Loucy (cell line): ENCODE measurements around the gene SEL1L.

ENCODE experiments used
- H2AFZ ChIP-seq: fragments of 200-600 bp; sonication (generic); 2 replicates; pipeline ENCODE4 v1.6.0; 2016; ENCODE audit warnings: antibody characterized with exemption, mild to moderate bottlenecking, low read length, moderate library complexity
- H3F3A ChIP-seq: fragments of 200-600 bp; 2 replicates; pipeline ENCODE4 v1.6.0; 2016; ENCODE audit warnings: antibody characterized with exemption, low read depth, mild to moderate bottlenecking
- H3K27me3 ChIP-seq: fragments of 200-600 bp; sonication (generic); 2 replicates; pipeline ENCODE4 v1.6.1; 2014; ENCODE audit warnings: low read length, mild to moderate bottlenecking; ENCODE audit not compliant: insufficient read depth, poor library complexity, severe bottlenecking
- H3K36me3 ChIP-seq: fragments of 200-600 bp; sonication (generic); 2 replicates; pipeline ENCODE4 v1.6.1; 2016; ENCODE audit warnings: low read length; ENCODE audit not compliant: insufficient read depth
- H3K4me1 ChIP-seq: fragments of 200-600 bp; sonication (generic); 2 replicates; pipeline ENCODE4 v1.5.1; 2014; ENCODE audit warnings: low read length, mild to moderate bottlenecking; ENCODE audit not compliant: insufficient read depth, poor library complexity, severe bottlenecking
- H3K4me2 ChIP-seq: fragments of 200-600 bp; sonication (generic); 2 replicates; pipeline ENCODE4 v1.6.0; 2014; ENCODE audit warnings: antibody characterized with exemption, low read length, low read depth, mild to moderate bottlenecking; ENCODE audit not compliant: poor library complexity, severe bottlenecking
- H3K4me3 ChIP-seq: fragments of 200-600 bp; sonication (generic); 2 replicates; pipeline ENCODE4 v1.5.1; 2014; ENCODE audit warnings: low read length, mild to moderate bottlenecking, mixed read lengths; ENCODE audit not compliant: poor library complexity, severe bottlenecking
- H3K79me2 ChIP-seq: fragments of 200-600 bp; sonication (generic); 2 replicates; pipeline ENCODE4 v1.6.1; 2014; ENCODE audit warnings: low read length; ENCODE audit not compliant: insufficient read depth
- H3K9ac ChIP-seq: fragments of 200-600 bp; sonication (generic); 2 replicates; pipeline ENCODE4 v1.6.0; 2014; ENCODE audit warnings: mild to moderate bottlenecking, low read depth, low read length, moderate library complexity; ENCODE audit not compliant: poor library complexity, severe bottlenecking
- H3K9me2 ChIP-seq: fragments of 200-600 bp; sonication (generic); replicated peaks from 2 replicates; pipeline ENCODE4 v1.6.1; 2016; ENCODE audit warnings: low read depth, low read length, mixed read lengths
- H3K9me3 ChIP-seq: fragments of 200-600 bp; sonication (generic); 2 replicates; pipeline ENCODE4 v1.6.1; 2014; ENCODE audit warnings: mild to moderate bottlenecking, antibody characterized with exemption, low read length, low read depth; ENCODE audit not compliant: insufficient read depth
- H4K20me1 ChIP-seq: fragments of 200-600 bp; sonication (generic); 2 replicates; pipeline ENCODE4 v1.6.0; 2014; ENCODE audit warnings: antibody characterized with exemption, low read length, mild to moderate bottlenecking; ENCODE audit not compliant: insufficient read depth, poor library complexity, severe bottlenecking
- EZH2phosphoT487 ChIP-seq: fragments of 200-600 bp; IDR thresholded peaks from 2 replicates; pipeline ENCODE4 v1.6.1; 2018; ENCODE audit warnings: antibody characterized with exemption, mild to moderate bottlenecking, moderate library complexity, borderline replicate concordance
- TF ChIP-seq, protein P1 (sequence below): fragments of 200-600 bp; sonication (generic); conservative IDR thresholded peaks from 2 replicates; pipeline ENCODE4 v1.5.1; 2014; ENCODE audit warnings: mild to moderate bottlenecking, antibody characterized with exemption, low read length

SEL1L gene

DNA sequence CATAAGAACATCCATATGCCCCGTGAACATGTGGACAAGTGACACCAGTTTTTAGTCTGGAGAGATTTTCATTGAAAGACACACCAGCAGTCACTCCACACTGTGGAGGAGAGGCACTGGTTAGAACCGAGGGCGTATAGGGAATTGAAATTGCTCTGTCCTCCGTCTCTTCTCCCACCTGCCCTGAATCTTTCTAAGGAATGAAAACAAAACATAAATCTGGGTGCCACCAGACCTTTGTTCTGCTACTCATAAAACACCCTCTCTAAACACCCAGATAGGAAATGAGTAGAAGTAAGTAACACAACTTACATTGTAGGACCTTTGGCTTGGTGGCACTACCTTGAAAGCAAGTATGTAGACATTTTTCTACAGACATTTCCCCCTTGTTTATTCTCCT is 96.4 kb downstream of the SEL1L start:
- Histone ChIP-seq H3K9ac (no peak overlapping the region), H3K79me2 (no peaks in the 10 kb centered on the region), H2AFZ (no peak overlapping the region), H3K9me2 (no peaks in the 10 kb centered on the region), H3K4me1 (peaks cover 3% of the 10 kb centered on the region), H3K9me3 (no peaks in the 10 kb centered on the region), H3K4me3 (no peak overlapping the region), H3K27me3 (peaks cover 59% of the 10 kb centered on the region), H3F3A (no peaks in the 10 kb centered on the region), H4K20me1 (no peaks in the 10 kb centered on the region), H3K36me3 (no peaks in the 10 kb centered on the region), H3K4me2 (no peak overlapping the region)
- TF ChIP-seq EZH2phosphoT487: no peak
- TF ChIP-seq, protein P1, sequence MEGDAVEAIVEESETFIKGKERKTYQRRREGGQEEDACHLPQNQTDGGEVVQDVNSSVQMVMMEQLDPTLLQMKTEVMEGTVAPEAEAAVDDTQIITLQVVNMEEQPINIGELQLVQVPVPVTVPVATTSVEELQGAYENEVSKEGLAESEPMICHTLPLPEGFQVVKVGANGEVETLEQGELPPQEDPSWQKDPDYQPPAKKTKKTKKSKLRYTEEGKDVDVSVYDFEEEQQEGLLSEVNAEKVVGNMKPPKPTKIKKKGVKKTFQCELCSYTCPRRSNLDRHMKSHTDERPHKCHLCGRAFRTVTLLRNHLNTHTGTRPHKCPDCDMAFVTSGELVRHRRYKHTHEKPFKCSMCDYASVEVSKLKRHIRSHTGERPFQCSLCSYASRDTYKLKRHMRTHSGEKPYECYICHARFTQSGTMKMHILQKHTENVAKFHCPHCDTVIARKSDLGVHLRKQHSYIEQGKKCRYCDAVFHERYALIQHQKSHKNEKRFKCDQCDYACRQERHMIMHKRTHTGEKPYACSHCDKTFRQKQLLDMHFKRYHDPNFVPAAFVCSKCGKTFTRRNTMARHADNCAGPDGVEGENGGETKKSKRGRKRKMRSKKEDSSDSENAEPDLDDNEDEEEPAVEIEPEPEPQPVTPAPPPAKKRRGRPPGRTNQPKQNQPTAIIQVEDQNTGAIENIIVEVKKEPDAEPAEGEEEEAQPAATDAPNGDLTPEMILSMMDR: no peak

DNA sequence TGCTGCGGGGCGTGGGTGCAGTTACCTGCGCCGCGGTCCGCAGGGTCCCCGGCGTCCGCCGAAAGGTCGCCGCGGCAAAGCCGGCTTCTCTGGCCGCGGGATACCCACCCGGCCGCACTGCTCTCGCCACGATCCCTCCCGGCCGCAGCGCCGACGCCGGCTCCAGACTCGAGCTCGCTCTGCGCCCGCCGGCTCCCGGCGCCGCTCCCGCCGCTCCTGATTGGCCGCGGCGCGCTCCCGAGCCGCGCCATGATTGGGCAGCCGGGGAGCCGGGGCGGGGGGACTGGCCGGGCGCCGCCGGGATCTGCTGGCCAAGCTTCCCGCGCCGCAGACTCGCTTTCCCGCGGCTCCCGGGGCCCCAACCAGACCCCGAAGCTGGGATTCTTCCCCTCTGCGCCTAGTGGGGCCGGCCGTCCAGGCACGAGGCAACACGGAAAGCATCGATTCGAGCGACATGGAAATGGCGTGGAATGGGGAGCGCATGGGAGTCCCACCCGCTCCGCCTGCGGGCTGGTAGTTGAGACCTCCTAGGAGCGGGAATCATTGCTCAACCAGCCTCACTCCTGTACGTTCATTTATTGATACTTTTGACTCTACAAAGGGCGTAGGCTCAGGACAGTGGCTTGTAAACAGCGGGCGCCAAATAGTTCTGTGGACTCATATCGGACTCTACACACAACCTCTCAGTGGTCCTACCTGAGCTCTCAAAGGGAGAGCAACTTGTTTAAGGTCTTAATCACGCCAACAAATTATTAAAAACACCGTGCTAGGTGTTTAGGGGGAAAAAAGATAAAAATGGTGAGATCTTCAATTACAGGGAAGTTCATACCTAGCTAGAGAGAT is 97.1 kb downstream of the SEL1L start:
- H2AFZ ChIP-seq: 0 out of 2 replicates have a peak overlapping the region, but pooled peaks have one; percentile 17
- TF ChIP-seq, protein P1: no peak
- no peak for TF ChIP-seq EZH2phosphoT487
- H3K79me2 ChIP-seq: no peaks in the 10 kb centered on the region
- peak overlapping the region; percentile 50 for H3K4me3 ChIP-seq
- peak overlapping the region; percentile 30 for H3K4me2 ChIP-seq
- no peak overlapping the region for H3K9ac ChIP-seq
- H3K9me3 ChIP-seq: no peaks in the 10 kb centered on the region
- no peaks in the 10 kb centered on the region for H4K20me1 ChIP-seq
- peaks cover 3% of the 10 kb centered on the region for H3K4me1 ChIP-seq
- H3K36me3 ChIP-seq: no peaks in the 10 kb centered on the region
- H3F3A ChIP-seq: no peaks in the 10 kb centered on the region
- H3K9me2 ChIP-seq: no peaks in the 10 kb centered on the region
- peaks cover 59% of the 10 kb centered on the region for H3K27me3 ChIP-seq

- Histone ChIP-seq H2AFZ (no peak overlapping the region), H3K4me2 (peak overlapping the region; percentile 79), H3K79me2 (no peaks in the 10 kb centered on the region), H3K4me3 (peak overlapping the region; percentile 52), H3K9me3 (no peaks in the 10 kb centered on the region), H3F3A (no peaks in the 10 kb centered on the region), H3K9ac (no peak overlapping the region), H3K27me3 (peaks cover 58% of the 10 kb centered on the region), H4K20me1 (no peaks in the 10 kb centered on the region), H3K4me1 (peaks cover 3% of the 10 kb centered on the region), H3K9me2 (no peaks in the 10 kb centered on the region), H3K36me3 (no peaks in the 10 kb centered on the region)
- TF ChIP-seq EZH2phosphoT487: no peak
These were observed 98.0 kb downstream of the SEL1L start for GRCh38 chr14:81435391-81436295.
